T-helper 1 cell (primary cell): ENCODE data around the gene EIF3L.

Experiments used
- DNase-seq, 5 donors: peaks; one replicate each; pipeline ENCODE4 v3.0.0-alpha.2; 2012 to 2020

The EIF3L gene

DNA sequence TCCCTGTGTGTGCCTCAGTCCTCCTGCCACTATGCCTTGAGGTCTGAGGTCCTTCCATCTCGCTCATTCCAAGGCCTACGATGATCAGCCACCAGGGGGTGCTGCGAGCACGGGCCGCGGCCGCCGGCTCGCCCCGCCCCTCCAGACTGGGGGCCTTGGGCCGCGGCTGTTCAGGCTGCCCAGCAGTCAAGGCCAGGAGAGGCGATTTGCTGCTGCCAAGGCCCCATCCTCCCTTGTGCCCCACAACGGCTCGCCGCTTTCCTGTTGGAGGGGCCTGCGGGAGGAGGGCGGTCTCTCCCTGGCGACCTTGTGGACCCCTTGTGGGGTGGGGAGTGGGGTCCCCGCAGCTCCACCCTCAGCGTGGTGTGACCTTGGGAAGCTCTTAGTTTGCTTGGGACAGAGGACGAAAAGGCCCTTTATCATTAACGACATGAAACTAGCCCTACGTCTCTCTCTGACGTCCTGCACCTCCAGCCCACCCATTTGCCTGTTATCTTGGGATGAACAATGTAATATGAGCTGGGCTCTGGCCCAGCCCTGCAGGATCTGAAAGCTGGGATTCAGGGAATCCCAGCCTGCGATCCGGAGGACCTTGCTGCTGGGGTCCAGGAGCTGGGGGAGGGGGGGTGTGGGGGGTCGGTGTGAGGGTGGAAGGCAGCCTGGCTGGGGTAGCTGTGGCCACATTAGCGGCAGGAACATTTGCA lies 31.4 kb upstream of the EIF3L start:
- DNase-seq, result peak; percentile 57 to 75 (median 71)

- peak; percentile 36 to 69 (median 56) for DNase-seq
Measured at GRCh38 chr22:37818409-37819104, 30.7 kb upstream of the EIF3L start.

GRCh38 chr22:37819105-37819433 lies 30.1 kb upstream of the EIF3L start:
- no peak for DNase-seq

DNA sequence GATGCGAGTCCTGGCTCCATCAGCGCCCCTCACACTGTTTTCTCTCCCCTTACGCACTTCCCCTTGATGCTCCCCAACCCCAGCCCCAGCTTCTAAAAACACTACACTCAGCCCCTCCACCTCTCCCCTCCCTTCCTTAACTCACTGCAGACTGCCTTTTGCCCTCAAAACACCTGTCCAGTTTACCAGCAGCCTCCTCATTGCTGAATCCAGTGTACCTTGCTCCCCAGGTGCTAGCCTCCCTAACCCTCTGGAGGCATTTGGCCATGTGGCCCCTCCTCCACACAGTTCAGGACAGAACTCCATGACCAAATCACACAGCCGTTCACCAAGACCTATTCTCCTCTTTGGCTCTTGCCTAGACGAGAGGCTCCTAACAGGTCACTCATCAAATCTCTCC lies 28.9 kb upstream of the EIF3L start:
- no peak for DNase-seq

GRCh38 chr22:37822079-37822833 lies 27.0 kb upstream of the EIF3L start:
- no peak for DNase-seq

DNA sequence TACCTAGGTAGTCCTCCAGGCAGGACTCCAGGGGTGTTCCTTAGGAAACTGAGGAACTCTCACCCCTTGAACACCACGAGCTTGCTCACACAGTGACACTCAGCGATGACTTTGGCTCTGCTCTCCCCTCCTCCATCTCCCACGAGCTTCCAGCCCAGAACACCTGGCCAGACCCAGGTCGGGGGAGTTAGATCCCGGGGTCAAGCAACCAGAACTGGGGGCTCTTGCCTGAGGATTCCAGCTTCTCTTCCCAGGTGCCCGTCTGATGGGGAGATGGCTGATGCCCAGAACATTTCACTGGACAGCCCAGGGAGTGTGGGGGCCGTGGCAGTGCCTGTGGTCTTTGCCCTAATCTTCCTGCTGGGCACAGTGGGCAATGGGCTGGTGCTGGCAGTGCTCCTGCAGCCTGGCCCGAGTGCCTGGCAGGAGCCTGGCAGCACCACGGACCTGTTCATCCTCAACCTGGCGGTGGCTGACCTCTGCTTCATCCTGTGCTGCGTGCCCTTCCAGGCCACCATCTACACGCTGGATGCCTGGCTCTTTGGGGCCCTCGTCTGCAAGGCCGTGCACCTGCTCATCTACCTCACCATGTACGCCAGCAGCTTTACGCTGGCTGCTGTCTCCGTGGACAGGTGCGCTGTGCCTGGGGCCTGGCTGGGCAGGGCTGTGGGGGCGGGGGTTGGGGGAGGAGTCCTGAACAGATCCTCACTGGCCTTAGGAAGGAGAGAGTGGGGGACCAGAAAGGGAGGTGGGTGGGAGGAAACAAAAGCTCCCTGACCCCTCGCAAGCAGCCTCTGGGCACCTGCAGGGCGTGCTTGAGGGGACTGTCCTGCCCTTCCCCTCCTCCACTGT lies 25.9 kb upstream of the EIF3L start, which contains the start of gene GALR3:
Gene GALR3, plus strand, starts transcription at position 249 of the 852 bp plus-strand sequence. Its CDS starts 25 bp downstream, at position 274.
- DNase-seq, result no peak

DNA sequence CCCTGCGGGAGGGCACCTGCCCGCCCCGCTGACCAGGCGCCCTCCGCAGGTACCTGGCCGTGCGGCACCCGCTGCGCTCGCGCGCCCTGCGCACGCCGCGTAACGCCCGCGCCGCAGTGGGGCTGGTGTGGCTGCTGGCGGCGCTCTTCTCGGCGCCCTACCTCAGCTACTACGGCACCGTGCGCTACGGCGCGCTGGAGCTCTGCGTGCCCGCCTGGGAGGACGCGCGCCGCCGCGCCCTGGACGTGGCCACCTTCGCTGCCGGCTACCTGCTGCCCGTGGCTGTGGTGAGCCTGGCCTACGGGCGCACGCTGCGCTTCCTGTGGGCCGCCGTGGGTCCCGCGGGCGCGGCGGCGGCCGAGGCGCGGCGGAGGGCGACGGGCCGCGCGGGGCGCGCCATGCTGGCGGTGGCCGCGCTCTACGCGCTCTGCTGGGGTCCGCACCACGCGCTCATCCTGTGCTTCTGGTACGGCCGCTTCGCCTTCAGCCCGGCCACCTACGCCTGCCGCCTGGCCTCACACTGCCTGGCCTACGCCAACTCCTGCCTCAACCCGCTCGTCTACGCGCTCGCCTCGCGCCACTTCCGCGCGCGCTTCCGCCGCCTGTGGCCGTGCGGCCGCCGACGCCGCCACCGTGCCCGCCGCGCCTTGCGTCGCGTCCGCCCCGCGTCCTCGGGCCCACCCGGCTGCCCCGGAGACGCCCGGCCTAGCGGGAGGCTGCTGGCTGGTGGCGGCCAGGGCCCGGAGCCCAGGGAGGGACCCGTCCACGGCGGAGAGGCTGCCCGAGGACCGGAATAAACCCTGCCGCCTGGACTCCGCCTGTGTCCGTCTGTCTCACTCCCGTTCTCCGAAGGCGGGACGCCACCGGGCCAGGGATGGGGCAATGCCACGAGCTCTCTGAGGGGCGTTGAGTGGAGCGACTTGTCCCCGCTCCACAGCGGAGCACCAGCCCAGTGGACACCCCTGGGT lies 24.3 kb upstream of the EIF3L start:
- peak in 1 of 5 donors; percentile 41 for DNase-seq

DNA sequence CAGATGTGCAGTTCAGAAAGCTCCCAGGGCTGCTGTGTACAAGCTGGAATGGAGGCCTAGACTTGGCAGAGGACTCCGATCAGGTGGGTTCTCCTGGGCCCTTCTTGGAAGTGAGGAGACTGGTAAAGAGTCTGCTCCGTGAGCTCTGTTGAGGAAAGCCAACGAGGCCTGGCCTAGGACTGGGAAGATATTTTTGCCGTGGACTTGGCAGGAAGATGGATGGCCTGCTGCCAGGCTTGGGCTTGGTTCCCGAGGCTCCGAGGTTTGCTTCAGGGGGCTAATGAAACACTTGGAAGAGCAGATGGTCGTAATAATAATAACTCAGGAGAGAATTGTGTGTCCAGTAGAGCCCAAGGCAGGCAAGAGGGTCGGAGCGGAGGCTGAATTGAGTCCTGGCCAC lies 22.2 kb upstream of the EIF3L start:
- no peak for DNase-seq

GRCh38 chr22:37830093-37830842 lies 19.0 kb upstream of the EIF3L start:
- no peak for DNase-seq

GRCh38 chr22:37831472-37831871 lies 17.7 kb upstream of the EIF3L start:
- DNase-seq, result no peak

- DNase-seq, result no peak
Measured at GRCh38 chr22:37832022-37832857, 17.0 kb upstream of the EIF3L start.

DNA sequence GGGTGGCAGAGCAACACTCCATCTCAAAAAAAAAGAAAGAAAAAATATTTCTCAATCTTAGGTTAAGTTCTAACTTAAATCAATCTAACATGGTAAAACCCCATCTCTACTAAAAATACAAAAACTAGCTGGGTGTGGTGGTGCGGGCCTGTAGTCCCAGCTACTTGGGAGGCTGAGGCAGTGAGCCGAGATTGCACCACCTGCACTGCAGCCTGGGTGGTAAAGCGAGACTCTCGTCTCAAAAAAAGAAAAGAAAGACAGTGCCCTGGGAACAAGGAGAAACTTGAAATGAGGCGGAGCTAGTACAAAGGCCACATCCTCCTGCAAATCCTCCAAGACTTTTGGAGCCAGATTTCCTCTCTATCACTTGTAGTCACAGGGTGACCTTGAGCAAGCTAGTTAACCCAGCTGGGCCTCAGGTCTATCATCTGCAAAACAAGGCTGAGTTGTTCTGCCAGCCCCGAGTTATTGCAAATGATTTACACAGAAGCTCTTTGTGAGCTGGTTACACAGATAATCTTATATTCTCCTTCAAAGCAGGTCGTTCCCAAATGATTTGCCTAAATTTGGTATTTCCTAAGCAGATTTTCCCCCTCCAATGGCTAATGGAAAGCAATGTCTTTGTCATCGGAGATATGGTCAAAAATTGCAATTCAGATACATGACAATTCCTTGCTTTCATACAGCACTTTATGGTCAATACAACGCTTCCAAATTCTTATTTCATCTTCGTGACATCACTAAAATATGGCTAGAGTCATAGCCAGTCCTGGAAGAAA lies 7.0 kb upstream of the EIF3L start:
- no peak for DNase-seq

DNA sequence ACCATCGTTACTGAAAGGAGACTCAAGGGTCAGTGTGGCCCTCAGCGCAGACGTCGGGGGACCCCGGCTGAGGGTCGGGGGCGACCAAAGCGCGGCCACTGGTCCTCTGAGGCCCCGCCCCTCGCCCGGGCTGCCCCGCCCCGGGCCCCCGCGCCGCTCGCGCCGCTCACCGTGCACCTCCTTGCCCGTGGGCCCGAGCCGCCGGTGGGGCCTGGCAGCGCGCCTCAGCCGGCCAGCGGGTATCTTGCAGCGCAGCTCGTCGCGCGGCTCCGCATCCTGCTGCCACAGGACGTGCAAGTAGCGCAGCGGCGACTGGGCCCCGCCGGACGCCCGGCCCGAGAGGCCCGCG lies 5.5 kb upstream of the EIF3L start:
- peak in 1 of 5 donors; percentile 53 for DNase-seq

GRCh38 chr22:37844904-37845329 lies 4.3 kb upstream of the EIF3L start:
- no peak for DNase-seq

- DNase-seq, result no peak
Measured at GRCh38 chr22:37846433-37846832, 2.8 kb upstream of the EIF3L start.

DNA sequence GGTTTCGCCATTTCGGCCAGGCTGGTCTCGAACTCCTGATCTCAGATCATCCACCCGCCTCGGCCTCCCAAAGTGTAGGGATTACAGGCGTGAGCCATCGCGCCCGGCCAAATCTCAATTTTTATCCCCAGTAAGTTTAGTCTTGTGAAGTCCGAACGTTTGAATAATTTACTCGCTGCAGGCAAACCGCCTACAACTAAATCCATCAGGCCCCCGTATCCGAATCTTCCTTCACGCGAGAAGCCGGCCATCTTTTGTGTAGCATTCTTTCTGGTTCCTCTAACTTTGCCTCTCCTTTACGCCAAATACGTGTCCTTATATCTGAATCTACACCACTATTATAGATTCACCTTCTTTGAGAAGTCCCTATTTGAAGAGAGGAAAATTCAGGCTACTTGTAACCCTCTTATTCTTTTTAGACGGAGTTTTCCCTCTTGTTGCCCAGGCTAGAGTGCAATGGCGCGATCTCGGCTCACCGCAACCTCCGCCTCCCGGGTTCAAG lies 581 bp upstream of the EIF3L start:
- peak in 1 of 5 donors; percentile 27 for DNase-seq

DNA sequence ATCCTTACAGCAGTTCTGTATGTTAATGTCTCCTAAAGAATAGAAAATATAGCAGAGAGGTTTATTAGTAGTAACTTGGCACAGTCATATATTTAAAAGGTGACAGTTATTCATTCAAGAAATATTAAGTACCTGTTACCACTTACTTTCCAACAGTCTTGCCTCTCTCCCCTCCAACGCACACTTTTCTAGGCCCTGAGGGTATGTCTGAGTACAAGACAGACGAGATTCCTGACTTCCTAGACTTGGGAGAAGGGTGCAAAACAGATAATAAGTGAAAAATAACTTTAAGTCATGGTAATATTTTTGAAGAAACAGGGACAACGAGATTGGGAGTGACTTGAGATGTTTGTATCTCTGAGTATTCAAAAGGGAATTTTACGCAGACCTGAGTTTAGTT lies 1.6 kb downstream of the EIF3L start:
- no peak for DNase-seq

DNA sequence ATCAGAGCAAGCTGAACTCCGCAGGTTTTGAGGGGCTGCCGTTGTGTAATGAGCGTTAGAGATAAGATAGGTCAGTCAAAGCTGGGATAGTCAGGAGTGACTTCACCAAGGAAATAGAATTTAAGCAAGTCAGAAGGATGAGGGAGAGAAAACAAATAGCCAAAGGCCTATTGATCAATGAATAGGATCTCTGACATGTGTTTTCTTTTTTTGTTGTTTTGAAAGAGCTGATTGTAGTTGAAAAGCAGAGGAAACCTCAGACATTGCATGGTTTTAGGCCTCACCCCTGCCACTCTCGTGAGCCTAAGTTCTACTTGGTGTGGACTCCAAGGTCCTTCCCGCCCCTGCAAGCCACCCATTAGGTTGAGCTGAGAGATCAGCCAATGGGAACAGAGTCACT lies 3.2 kb downstream of the EIF3L start:
- DNase-seq, result no peak

GRCh38 chr22:37854946-37855345 lies 5.7 kb downstream of the EIF3L start:
- DNase-seq, result no peak
